ENCODE data around the gene EN2. TPM values are rescaled to one million over a fixed set of nuclear protein-coding genes. Genes with fewer than 3 reads are reported as not detected.
A peak's percentile ranks its signal among the peaks of the same experiment; 100 is the strongest.

The EN2 gene
- total and polyA plus RNA-seq, 2 experiments from 2014 or later = not detected

- no peaks in the 10 kb centered on the region for H3K9me3 ChIP-seq (ENCODE audit: low read depth)
- no peaks in the 10 kb centered on the region for H3K36me3 ChIP-seq (ENCODE audit: low read depth)
- H3K27ac ChIP-seq = no peak overlapping the region
- H3K79me2 ChIP-seq (ENCODE audit: insufficient read depth) = no peaks in the 10 kb centered on the region
- no peaks in the 10 kb centered on the region for H3F3A ChIP-seq (ENCODE audit: insufficient read depth)
- DNase-seq = no peak
- H3K9me2 ChIP-seq (ENCODE audit: insufficient read depth) = no peaks in the 10 kb centered on the region
- H3K27me3 ChIP-seq (replicated peaks; ENCODE audit: insufficient read depth) = peaks cover 96% of the 10 kb centered on the region
- no peak overlapping the region for H2AFZ ChIP-seq
- H3K4me3 ChIP-seq = no peak overlapping the region
- WGBS, 2 experiments (ENCODE audit: low coverage in 1 of 2, low lambda C conversion rate in 2 of 2, missing lambda C conversion rate in 2 of 2) = 18 to 20% methylated on average over 9 of the region's 9 CpGs
- no peak overlapping the region for H3K4me2 ChIP-seq (ENCODE audit: unreplicated experiment)
- no peak overlapping the region for H3K9ac ChIP-seq
- no peaks in the 10 kb centered on the region for H4K20me1 ChIP-seq (ENCODE audit: insufficient read depth)
- in situ Hi-C loops (cut with MboI) = no loop called here
- TF ChIP-seq EZH2phosphoT487 (IDR thresholded peaks at IDR 0.05; ENCODE audit: insufficient read depth, low read depth) (no peak; the same call in 1 of the 2 replicates), EZH2 (IDR thresholded peaks at IDR 0.05; ENCODE audit: insufficient read depth, poor library complexity, severe bottlenecking) (no peak)
- H3K4me1 ChIP-seq (ENCODE audit: insufficient read depth) = no peaks in the 10 kb centered on the region
Measured at GRCh38 chr7:155465761-155466141, 7.8 kb downstream of the EN2 start.

- 6 to 8% methylated on average over 38 to 42 of the region's 42 CpGs for WGBS, 2 experiments (ENCODE audit: low coverage in 1 of 2, low lambda C conversion rate in 2 of 2, missing lambda C conversion rate in 2 of 2)
- H3K9ac ChIP-seq = no peak overlapping the region
- H2AFZ ChIP-seq = no peak overlapping the region
- no peaks in the 10 kb centered on the region for H3K9me3 ChIP-seq (ENCODE audit: low read depth)
- H3K9me2 ChIP-seq (ENCODE audit: insufficient read depth) = no peaks in the 10 kb centered on the region
- H3K27ac ChIP-seq = no peak overlapping the region
- no peak for DNase-seq
- H4K20me1 ChIP-seq (ENCODE audit: insufficient read depth) = no peaks in the 10 kb centered on the region
- in situ Hi-C loops (cut with MboI) = no loop called here
- no peak overlapping the region for H3K4me3 ChIP-seq
- peaks cover 94% of the 10 kb centered on the region for H3K27me3 ChIP-seq (replicated peaks; ENCODE audit: insufficient read depth)
- no peaks in the 10 kb centered on the region for H3K79me2 ChIP-seq (ENCODE audit: insufficient read depth)
- H3K4me2 ChIP-seq (ENCODE audit: unreplicated experiment) = no peak overlapping the region
- no peaks in the 10 kb centered on the region for H3K36me3 ChIP-seq (ENCODE audit: low read depth)
- no peaks in the 10 kb centered on the region for H3F3A ChIP-seq (ENCODE audit: insufficient read depth)
- no peaks in the 10 kb centered on the region for H3K4me1 ChIP-seq (ENCODE audit: insufficient read depth)
- no peak for TF ChIP-seq EZH2 (IDR thresholded peaks at IDR 0.05; ENCODE audit: insufficient read depth, poor library complexity, severe bottlenecking)
- no peak for TF ChIP-seq EZH2phosphoT487 (IDR thresholded peaks at IDR 0.05; ENCODE audit: insufficient read depth, low read depth)
Measured at GRCh38 chr7:155466142-155466813, 8.3 kb downstream of the EN2 start.

- no peaks in the 10 kb centered on the region for H3K9me2 ChIP-seq (ENCODE audit: insufficient read depth)
- no peaks in the 10 kb centered on the region for H3K79me2 ChIP-seq (ENCODE audit: insufficient read depth)
- no peak overlapping the region for H3K27ac ChIP-seq
- TF ChIP-seq EZH2phosphoT487 (IDR thresholded peaks at IDR 0.05; ENCODE audit: insufficient read depth, low read depth) (peak; percentile 55; the same call in 1 of the 2 replicates), EZH2 (IDR thresholded peaks at IDR 0.05; ENCODE audit: insufficient read depth, poor library complexity, severe bottlenecking) (peak; percentile 42)
- H3K36me3 ChIP-seq (ENCODE audit: low read depth) = no peaks in the 10 kb centered on the region
- H3K9me3 ChIP-seq (ENCODE audit: low read depth) = no peaks in the 10 kb centered on the region
- H3K27me3 ChIP-seq (replicated peaks; ENCODE audit: insufficient read depth) = peaks cover 94% of the 10 kb centered on the region
- in situ Hi-C loops (cut with MboI) = no loop called here
- H3F3A ChIP-seq (ENCODE audit: insufficient read depth) = no peaks in the 10 kb centered on the region
- H4K20me1 ChIP-seq (ENCODE audit: insufficient read depth) = no peaks in the 10 kb centered on the region
- 9 to 13% methylated on average over 52 to 78 of the region's 78 CpGs for WGBS, 2 experiments (ENCODE audit: low coverage in 1 of 2, low lambda C conversion rate in 2 of 2, missing lambda C conversion rate in 2 of 2)
- no peak overlapping the region for H3K9ac ChIP-seq
- peak; percentile 30 for DNase-seq
- no peak overlapping the region for H3K4me2 ChIP-seq (ENCODE audit: unreplicated experiment)
- H2AFZ ChIP-seq = no peak overlapping the region
- H3K4me1 ChIP-seq (ENCODE audit: insufficient read depth) = no peaks in the 10 kb centered on the region
- H3K4me3 ChIP-seq = no peak overlapping the region
Measured at GRCh38 chr7:155466814-155467733, 9.1 kb downstream of the EN2 start.

- no peaks in the 10 kb centered on the region for H3K9me3 ChIP-seq (ENCODE audit: low read depth)
- DNase-seq = no peak
- no peaks in the 10 kb centered on the region for H3K9me2 ChIP-seq (ENCODE audit: insufficient read depth)
- WGBS, 2 experiments (ENCODE audit: low coverage in 1 of 2, low lambda C conversion rate in 2 of 2, missing lambda C conversion rate in 2 of 2) = 4% methylated on average over 66 to 68 of the region's 70 CpGs
- H3K36me3 ChIP-seq (ENCODE audit: low read depth) = no peaks in the 10 kb centered on the region
- H3K4me1 ChIP-seq (ENCODE audit: insufficient read depth) = no peaks in the 10 kb centered on the region
- no peaks in the 10 kb centered on the region for H3K79me2 ChIP-seq (ENCODE audit: insufficient read depth)
- H3K4me2 ChIP-seq (ENCODE audit: unreplicated experiment) = no peak overlapping the region
- TF ChIP-seq EZH2phosphoT487 (IDR thresholded peaks at IDR 0.05; ENCODE audit: insufficient read depth, low read depth) = no peak
- peak; percentile 12 for TF ChIP-seq EZH2 (IDR thresholded peaks at IDR 0.05; ENCODE audit: insufficient read depth, poor library complexity, severe bottlenecking)
- no peak overlapping the region for H3K27ac ChIP-seq
- H4K20me1 ChIP-seq (ENCODE audit: insufficient read depth) = no peaks in the 10 kb centered on the region
- no peak overlapping the region for H2AFZ ChIP-seq
- no peaks in the 10 kb centered on the region for H3F3A ChIP-seq (ENCODE audit: insufficient read depth)
- peaks cover 93% of the 10 kb centered on the region for H3K27me3 ChIP-seq (replicated peaks; ENCODE audit: insufficient read depth)
- in situ Hi-C loops (cut with MboI) = no loop called here
- H3K9ac ChIP-seq = no peak overlapping the region
- H3K4me3 ChIP-seq = no peak overlapping the region
Measured at GRCh38 chr7:155467846-155468784, 10.2 kb downstream of the EN2 start.

Data from GM23248 (cell line).